HG03439 (cell line): Measurements from ENCODE around the gene BMPR1A.
A peak's percentile ranks its signal among the peaks of the same experiment; 100 is the strongest.

Experiments
- ATAC-seq: cut with Tn5 transposase; IDR thresholded peaks from one replicate; pipeline ENCODE4 v1.9.1; 2021; ENCODE audit warnings: mild to moderate bottlenecking, moderate library complexity; ENCODE audit not compliant: unreplicated experiment

The BMPR1A gene

GRCh38 chr10:86759073-86759672 is 2.8 kb downstream of the BMPR1A start:
- no peak for ATAC-seq

DNA sequence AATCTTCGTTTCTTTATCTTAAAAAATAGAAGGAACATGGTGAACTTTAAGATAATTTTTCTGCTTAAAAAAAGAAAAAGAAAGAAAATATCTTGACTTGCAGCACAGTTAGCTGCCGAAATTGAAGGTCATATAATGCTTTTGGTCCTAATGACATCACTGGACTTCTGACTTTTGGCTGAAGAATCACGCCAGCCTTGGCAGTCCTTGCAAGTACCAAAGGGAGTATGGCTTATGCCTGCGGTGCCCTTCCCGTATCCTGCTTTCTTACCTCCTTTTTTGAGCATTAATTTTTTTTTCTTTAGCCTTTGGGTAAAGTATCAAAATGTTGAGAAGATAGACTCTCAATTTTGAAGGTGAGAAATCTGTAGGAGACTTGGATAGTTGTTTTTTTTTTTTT is 7.0 kb downstream of the BMPR1A start:
- ATAC-seq: no peak

DNA sequence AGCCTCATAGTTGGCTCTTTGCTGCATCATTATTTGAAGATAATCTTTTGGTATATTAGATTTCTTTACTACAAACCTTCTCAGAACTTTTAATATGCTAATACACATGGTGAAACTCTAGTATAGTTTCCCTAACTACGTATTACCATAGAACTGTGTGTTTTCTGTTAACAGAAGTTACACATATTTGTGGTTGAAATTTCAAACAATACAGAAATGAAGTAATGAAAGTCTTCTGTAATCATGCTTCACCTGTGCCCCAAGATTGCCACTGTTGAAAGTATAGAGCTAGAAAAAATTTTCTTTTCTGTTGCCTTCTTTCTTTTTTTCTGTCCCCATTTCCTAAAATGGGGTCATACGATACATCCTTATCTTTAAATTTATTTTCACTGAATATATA is 9.1 kb downstream of the BMPR1A start:
- no peak for ATAC-seq

GRCh38 chr10:86768412-86769062 is 12.1 kb downstream of the BMPR1A start:
- ATAC-seq: no peak

DNA sequence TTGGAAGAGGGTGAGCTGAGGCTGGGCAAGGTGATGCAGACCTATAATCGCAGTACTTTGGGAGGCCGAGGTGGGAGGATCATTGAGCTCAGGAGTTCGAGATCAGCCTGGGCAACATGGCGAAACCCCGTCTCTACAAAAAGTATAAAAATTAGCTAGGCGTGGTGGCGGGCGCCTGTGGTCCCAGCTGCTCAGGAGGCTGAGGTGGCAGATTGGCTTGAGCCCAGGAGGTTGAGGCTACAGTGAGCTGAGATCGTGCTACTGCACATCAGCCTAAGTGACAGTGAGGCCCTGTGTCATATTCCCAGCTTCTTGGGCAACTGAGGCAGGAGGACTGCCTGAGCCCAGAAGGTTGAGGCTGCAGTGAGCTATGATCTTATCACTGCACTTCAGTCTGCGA is 13.6 kb downstream of the BMPR1A start:
- no peak for ATAC-seq

DNA sequence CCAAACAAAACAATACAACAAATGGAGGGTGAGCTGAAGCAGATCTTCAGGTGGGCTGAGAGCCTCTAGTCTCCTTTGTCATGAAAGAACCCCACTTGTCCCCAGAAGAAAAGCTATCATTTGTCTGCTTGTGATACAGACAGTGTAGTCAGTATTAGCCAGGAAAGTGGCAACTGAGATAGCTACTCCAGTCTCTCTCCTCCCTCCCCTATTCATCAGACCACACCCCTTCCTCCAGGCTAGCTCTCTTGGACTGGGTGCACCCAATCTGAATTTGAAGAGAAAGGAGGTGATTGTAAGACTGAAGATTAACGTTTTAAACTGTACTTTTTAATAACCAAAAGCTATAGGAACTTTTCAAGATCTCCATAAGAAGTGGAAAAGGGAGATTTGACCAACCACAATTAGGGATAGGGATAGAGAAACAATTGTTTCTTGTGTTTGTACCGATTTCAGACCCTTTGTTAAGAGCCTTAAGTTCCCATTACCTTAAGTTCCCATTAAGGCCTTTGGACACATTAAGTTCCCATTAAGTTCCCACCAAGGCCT is 14.1 kb downstream of the BMPR1A start:
- ATAC-seq: no peak

GRCh38 chr10:86773498-86773897 is 17.1 kb downstream of the BMPR1A start:
- no peak for ATAC-seq

DNA sequence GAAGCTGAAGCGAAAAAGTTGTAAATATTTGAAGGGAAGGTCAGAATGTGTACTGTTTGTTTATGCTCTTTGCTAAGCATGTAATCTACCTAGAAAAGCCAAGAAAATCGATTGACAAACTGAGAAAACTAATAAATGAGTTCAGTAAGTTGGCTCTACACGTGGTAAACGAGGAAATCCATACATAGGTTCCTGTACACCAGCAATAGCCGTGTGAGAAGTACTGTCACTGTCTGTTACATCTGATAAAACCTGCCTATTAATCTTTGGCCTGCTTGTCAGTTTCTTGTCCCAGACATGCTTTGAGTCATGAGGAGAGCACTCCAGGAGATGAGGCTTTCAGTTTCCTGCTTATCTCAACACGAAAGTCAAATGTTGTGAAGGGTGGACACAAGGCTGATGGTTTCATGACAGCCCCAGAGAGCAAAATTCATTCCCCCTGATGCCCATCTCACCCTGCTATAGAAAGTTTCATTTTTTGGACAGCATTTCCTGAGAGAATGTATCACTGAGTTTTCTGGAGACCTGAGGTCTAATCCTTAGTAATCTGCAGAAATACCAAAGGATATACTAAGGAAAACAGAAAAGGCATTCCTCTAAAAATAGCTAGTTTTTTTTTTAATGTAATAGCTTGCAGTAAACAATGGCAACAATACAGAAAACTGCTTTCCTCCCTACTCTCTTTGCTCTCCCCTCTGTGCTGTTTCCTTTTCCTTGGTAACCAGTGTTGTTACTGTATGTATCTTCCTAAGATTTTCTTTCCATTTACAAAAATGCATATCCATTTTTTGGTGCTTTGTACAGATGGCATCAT is 18.8 kb downstream of the BMPR1A start:
- no peak for ATAC-seq

GRCh38 chr10:86775870-86776180 is 19.4 kb downstream of the BMPR1A start:
- no peak for ATAC-seq

DNA sequence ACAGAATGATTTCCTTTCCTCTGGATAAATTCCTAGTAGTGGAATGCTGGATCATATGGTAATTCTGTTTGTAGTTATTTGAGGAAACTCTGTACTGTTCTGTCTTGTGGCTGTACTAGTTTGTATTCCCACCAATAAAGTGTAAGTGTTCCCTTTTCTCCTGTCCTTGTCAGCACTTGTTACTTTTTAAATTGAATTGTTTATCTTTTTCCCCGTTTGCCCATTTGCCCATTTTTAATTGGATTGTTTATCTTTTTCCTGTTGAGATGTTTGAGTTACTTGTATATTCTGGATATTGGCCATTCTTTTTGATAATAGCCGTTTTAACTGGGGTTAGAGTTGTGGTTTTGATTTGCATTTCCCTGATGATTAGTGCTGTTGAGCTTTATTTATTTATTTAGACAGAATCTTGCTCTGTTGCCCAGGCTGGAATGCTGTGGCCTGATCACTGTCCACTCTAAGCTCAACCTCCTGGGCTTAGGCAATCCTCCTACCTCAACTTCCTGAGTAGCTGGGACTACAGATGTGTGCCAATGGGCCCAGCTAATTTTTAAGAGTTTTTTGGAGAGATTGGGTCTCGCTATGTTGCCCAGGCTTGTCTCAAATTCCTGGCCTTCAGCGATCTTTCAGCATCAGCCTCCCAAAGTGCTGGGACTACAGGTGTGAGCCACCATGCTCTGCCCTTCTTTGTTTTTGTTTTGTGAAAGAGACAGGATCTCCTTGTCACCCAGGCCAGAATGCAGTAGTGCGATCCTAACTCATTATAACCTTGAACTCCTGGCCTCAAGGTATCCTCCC is 23.0 kb downstream of the BMPR1A start:
- no peak for ATAC-seq

DNA sequence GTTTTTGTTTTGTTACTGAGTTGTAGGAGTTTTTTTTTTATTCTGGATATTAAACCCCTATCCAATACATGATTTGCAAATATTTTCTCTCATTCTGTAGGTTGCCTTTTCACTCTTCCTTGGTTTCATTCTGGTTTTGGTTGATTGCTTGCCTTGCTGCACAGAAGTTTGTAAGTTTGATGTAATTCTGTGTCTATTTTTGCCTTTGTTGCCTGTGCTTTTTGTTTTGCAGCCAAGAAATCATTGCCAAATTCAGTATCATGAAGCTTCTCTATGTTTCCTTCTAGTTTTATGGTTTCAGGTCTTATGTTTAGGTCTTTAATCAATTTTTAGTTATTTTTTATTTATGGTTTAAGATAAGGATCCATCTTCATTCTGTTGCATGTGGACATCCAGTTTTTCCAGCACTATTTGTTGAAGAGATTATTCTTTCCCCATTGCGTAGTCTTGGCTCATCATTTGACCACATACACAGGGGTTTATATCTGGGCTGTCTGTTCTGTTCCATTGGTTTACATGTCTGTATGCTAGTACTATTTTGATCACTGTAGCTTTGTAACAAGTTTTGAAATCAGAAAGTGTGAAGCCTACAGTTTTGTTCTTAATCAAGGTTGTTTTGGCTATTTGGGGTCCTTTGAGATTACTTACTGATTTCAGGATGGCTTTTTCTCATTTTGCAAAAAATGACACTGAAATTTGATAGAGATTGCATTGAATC is 26.4 kb downstream of the BMPR1A start:
- peak; percentile 68 for ATAC-seq

DNA sequence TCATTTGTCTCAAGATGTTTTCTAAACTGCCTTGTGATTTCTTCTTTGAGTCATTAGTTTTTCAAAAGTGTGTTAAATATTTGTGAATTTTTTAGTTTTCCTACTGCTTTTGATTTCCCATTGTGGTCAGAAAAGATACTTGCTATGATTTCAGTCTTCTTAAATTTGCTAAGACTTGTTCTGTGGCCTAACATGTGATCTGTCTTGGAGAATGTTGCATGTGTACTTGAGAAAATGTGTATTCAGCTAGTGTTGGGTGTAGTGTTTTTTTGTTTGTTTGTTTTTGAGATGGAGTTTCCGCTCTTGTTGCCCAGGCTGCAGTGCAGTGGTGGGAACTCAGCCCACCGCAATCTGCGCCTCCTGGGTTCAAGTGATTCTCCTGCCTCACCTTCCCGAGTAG is 28.6 kb downstream of the BMPR1A start:
- ATAC-seq: no peak

DNA sequence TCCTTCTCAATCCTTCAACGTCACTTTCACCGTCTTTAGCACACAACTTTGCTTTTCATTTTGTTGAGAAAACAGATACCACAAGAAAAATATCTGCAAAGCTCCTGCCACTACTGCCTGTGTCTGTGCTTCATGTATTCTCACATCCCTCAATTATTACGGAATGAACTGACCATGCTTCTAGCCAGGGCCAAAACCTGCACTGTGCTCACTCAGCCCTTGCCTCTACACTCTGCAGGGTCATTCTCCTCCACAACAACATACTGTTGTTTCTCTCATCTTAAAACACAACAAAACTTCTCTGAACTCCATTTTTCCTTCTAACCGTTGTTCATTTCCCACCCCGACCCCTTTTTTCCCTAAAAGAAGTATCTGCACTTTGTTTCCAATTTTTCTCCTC is 29.5 kb downstream of the BMPR1A start:
- no peak for ATAC-seq

GRCh38 chr10:86786368-86786767 is 29.9 kb downstream of the BMPR1A start:
- no peak for ATAC-seq

- ATAC-seq: no peak
Measured at GRCh38 chr10:86790394-86790793, 34.0 kb downstream of the BMPR1A start.

GRCh38 chr10:86792461-86793167 is 36.2 kb downstream of the BMPR1A start:
- no peak for ATAC-seq

GRCh38 chr10:86793696-86794095 is 37.3 kb downstream of the BMPR1A start:
- no peak for ATAC-seq

DNA sequence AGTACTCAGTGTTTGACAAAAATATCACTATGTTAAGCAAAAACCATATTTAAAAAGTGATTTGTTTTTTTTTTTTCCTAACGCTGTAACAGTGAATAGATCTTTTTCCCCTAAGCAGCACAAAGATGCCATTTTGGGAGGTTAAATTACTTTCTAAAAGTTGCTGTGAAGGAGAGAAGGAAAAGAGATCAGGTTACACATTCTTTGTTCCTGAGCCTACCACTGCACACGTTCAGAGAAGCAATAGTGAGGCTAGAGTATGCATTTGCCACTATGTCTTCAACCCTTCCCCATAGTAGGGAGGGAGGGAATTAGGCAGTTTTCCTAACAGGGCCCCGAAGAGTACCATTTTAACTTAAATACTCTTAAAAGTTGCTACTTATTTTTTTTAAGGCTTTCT is 38.9 kb downstream of the BMPR1A start:
- ATAC-seq: no peak

DNA sequence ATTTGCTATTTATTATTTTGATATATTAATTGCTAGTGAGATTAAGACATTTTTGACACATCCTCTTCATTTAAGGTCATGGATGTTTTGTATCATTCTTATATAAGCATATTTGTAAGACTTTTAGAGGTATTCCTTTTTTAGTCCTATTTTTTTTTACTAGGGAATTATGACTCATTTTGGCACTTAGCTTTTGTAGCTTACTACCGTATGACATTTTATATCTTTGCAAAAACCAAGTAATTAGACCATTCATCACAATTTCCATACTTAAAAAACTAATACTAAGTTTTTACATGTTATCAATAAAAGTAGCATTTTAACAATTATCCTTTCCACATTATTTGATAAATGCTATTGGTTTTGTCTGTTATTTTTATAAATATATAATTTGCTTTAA is 41.6 kb downstream of the BMPR1A start:
- ATAC-seq: no peak

- ATAC-seq: peak; percentile 66
Measured at GRCh38 chr10:86798611-86799010, 42.2 kb downstream of the BMPR1A start.
